ENCODE results near the gene PHF21B. TPM values are rescaled to one million over a fixed set of nuclear protein-coding genes. Genes with fewer than 3 reads are reported as not detected.
"Not testable (repeated sequence)": the region's sequence is repeated elsewhere in the genome, so short reads cannot be mapped to it uniquely, and the experiment has no call there.

The PHF21B gene
- polyA plus RNA-seq, 4 donors = 3.5 to 6.0 (median 4.9) TPM

- no peak for DNase-seq (ENCODE audit: low read depth in 4 of 4, low spot score in 3 of 4)
Measured at GRCh38 chr22:44924710-44925109, 85.1 kb downstream of the PHF21B start.

GRCh38 chr22:44924098-44924497, 85.7 kb downstream of the PHF21B start:
- no peak for DNase-seq (ENCODE audit: low read depth in 4 of 4, low spot score in 3 of 4)

GRCh38 chr22:44921766-44922165, 88.0 kb downstream of the PHF21B start:
- DNase-seq (ENCODE audit: low read depth in 4 of 4, low spot score in 3 of 4) = not testable (repeated sequence)

GRCh38 chr22:44920183-44920582, 89.6 kb downstream of the PHF21B start:
- DNase-seq (ENCODE audit: low read depth in 4 of 4, low spot score in 3 of 4) = no peak

GRCh38 chr22:44919691-44920090, 90.1 kb downstream of the PHF21B start:
- DNase-seq (ENCODE audit: low read depth in 4 of 4, low spot score in 3 of 4) = no peak

GRCh38 chr22:44918925-44919392, 90.8 kb downstream of the PHF21B start:
- no peak for DNase-seq (ENCODE audit: low read depth in 4 of 4, low spot score in 3 of 4)

- DNase-seq (ENCODE audit: low read depth in 4 of 4, low spot score in 3 of 4) = no peak
Measured at GRCh38 chr22:44918166-44918924, 91.5 kb downstream of the PHF21B start.

GRCh38 chr22:44917372-44918165, 92.2 kb downstream of the PHF21B start:
- no peak for DNase-seq (ENCODE audit: low read depth in 4 of 4, low spot score in 3 of 4)

- no peak for DNase-seq (ENCODE audit: low read depth in 4 of 4, low spot score in 3 of 4)
Measured at GRCh38 chr22:44916281-44917231, 93.2 kb downstream of the PHF21B start.

GRCh38 chr22:44915441-44915840, 94.4 kb downstream of the PHF21B start:
- DNase-seq (ENCODE audit: low read depth in 4 of 4, low spot score in 3 of 4) = no peak

GRCh38 chr22:44914026-44914721, 95.6 kb downstream of the PHF21B start:
- DNase-seq (ENCODE audit: low read depth in 4 of 4, low spot score in 3 of 4) = no peak

GRCh38 chr22:44913198-44913983, 96.4 kb downstream of the PHF21B start:
- DNase-seq (ENCODE audit: low read depth in 4 of 4, low spot score in 3 of 4) = no peak

GRCh38 chr22:44909241-44909640, 100.6 kb downstream of the PHF21B start:
- no peak for DNase-seq (ENCODE audit: low read depth in 4 of 4, low spot score in 3 of 4)

GRCh38 chr22:44907765-44908737, 101.8 kb downstream of the PHF21B start:
- no peak for DNase-seq (ENCODE audit: low read depth in 4 of 4, low spot score in 3 of 4)

GRCh38 chr22:44906999-44907644, 102.7 kb downstream of the PHF21B start:
- DNase-seq (ENCODE audit: low read depth in 4 of 4, low spot score in 3 of 4) = no peak

GRCh38 chr22:44906248-44906936, 103.4 kb downstream of the PHF21B start:
- no peak for DNase-seq (ENCODE audit: low read depth in 4 of 4, low spot score in 3 of 4)

Measured in right renal pelvis (tissue), 4 donors.